Tibial nerve (tissue), 4 donors: ENCODE measurements around the gene OR2V1. TPM values are rescaled to one million over a fixed set of nuclear protein-coding genes. Genes with fewer than 3 reads are reported as not detected.

ENCODE experiments used
- DNase-seq, 2 donors: peaks; one replicate each; pipeline ENCODE4 v3.0.0-alpha.2; 2019; ENCODE audit warnings: low spot score in 2 of 2
- H3K27ac ChIP-seq, 4 donors: fragments of 200-600 bp; sonication (generic) in 3 of 4; one replicate each; pipeline ENCODE4 v1.5.1; 2017 to 2019; ENCODE audit warnings: mild to moderate bottlenecking in 1 of 4
- H3K27me3 ChIP-seq, 2 donors: fragments of 200-600 bp; sonication (generic) in 1 of 2; one replicate each; pipeline versions ENCODE4 v1.5.1 to v1.6.0; 2017 to 2019
- H3K36me3 ChIP-seq, 3 donors: fragments of 200-600 bp; sonication (generic); one replicate each; pipeline ENCODE4 v1.5.1; 2018 to 2019
- H3K4me1 ChIP-seq, 4 donors: fragments of 200-600 bp; sonication (generic) in 3 of 4; one replicate each; pipeline ENCODE4 v1.5.1; 2017 to 2019
- H3K4me3 ChIP-seq, 4 donors: fragments of 200-600 bp; sonication (generic) in 3 of 4; one replicate each; pipeline ENCODE4 v1.5.1; 2017 to 2019; ENCODE audit warnings: mild to moderate bottlenecking in 1 of 4, moderate library complexity in 1 of 4
- H3K9me3 ChIP-seq, 4 donors: fragments of 200-600 bp; sonication (generic) in 3 of 4; one replicate each; pipeline ENCODE4 v1.5.1; 2017 to 2019
- EP300 ChIP-seq, 2 donors: sonication (generic); formaldehyde crosslinking; IDR thresholded peaks; one replicate each; pipeline ENCODE4 v1.6.1; 2017; ENCODE audit warnings: antibody characterized with exemption in 2 of 2, mild to moderate bottlenecking in 1 of 2
- POLR2A ChIP-seq, 2 donors: fragments of 450-650 bp; IDR thresholded peaks; one replicate each; pipeline ENCODE4 v1.6.1; 2017; ENCODE audit warnings: antibody characterized with exemption in 2 of 2, mild to moderate bottlenecking in 2 of 2, moderate library complexity in 2 of 2
- WGBS, 2 donors: methylation state at CpG; one replicate each; pipeline ENCODE4 v1.1.5; 2018; 5-methylcytosine and 5-hydroxymethylcytosine counted together
- total RNA-seq, 4 donors: library from RNA; depleted of rRNA; stranded (reverse); fragments of >200 nt; gene quantifications; one replicate each; pipeline ENCODE4 v1.1.0, GENCODE V29; 2016
- TF ChIP-seq, protein P1 (sequence below), 5 experiments: fragments of 200-600 bp in 3 of 5; fragments of 450-650 bp in 2 of 5; sonication (generic) in 3 of 5; IDR thresholded peaks; one replicate each; pipeline ENCODE4 v1.5.1; 2016 to 2019; ENCODE audit warnings: antibody characterized with exemption in 5 of 5, mild to moderate bottlenecking in 3 of 5, moderate library complexity in 2 of 5

The OR2V1 gene
- total RNA-seq, 4 donors from 2014 or later: not detected

- H3K27ac ChIP-seq: no peak overlapping the region
- no peak for TF ChIP-seq EP300 (IDR thresholded peaks at IDR 0.05)
- TF ChIP-seq POLR2A (IDR thresholded peaks at IDR 0.05): no peak
- TF ChIP-seq, protein P1, sequence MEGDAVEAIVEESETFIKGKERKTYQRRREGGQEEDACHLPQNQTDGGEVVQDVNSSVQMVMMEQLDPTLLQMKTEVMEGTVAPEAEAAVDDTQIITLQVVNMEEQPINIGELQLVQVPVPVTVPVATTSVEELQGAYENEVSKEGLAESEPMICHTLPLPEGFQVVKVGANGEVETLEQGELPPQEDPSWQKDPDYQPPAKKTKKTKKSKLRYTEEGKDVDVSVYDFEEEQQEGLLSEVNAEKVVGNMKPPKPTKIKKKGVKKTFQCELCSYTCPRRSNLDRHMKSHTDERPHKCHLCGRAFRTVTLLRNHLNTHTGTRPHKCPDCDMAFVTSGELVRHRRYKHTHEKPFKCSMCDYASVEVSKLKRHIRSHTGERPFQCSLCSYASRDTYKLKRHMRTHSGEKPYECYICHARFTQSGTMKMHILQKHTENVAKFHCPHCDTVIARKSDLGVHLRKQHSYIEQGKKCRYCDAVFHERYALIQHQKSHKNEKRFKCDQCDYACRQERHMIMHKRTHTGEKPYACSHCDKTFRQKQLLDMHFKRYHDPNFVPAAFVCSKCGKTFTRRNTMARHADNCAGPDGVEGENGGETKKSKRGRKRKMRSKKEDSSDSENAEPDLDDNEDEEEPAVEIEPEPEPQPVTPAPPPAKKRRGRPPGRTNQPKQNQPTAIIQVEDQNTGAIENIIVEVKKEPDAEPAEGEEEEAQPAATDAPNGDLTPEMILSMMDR (IDR thresholded peaks at IDR 0.05): peak in 1 of 5 experiments; percentile 8
- DNase-seq: no peak
- no peak overlapping the region for H3K4me3 ChIP-seq
- H3K27me3 ChIP-seq: peaks cover 0 to 91% of the 10 kb centered on the region in 2 donors
- H3K9me3 ChIP-seq: no peaks in the 10 kb centered on the region
- H3K36me3 ChIP-seq: no peaks in the 10 kb centered on the region
- H3K4me1 ChIP-seq: peaks cover 0 to 21% (median 2%) of the 10 kb centered on the region in 4 donors
- 12 to 16% methylated on average over 11 of the region's 11 CpGs for WGBS, 2 donors
Measured at GRCh38 chr5:181167814-181168488, 37.0 kb upstream of the OR2V1 start.

GRCh38 chr5:181166812-181167733 is 36.1 kb upstream of the OR2V1 start:
- H3K36me3 ChIP-seq: no peaks in the 10 kb centered on the region
- H3K27me3 ChIP-seq: peaks cover 0 to 82% of the 10 kb centered on the region in 2 donors
- no peak overlapping the region for H3K27ac ChIP-seq
- no peak overlapping the region for H3K4me3 ChIP-seq
- WGBS, 2 donors: 64 to 65% methylated on average over 6 of the region's 6 CpGs
- TF ChIP-seq EP300 (IDR thresholded peaks at IDR 0.05) (no peak), POLR2A (IDR thresholded peaks at IDR 0.05) (no peak)
- TF ChIP-seq, protein P1 (IDR thresholded peaks at IDR 0.05): no peak
- no peak for DNase-seq
- peaks cover 0 to 16% (median 2%) of the 10 kb centered on the region in 4 donors for H3K4me1 ChIP-seq
- no peaks in the 10 kb centered on the region for H3K9me3 ChIP-seq

DNA sequence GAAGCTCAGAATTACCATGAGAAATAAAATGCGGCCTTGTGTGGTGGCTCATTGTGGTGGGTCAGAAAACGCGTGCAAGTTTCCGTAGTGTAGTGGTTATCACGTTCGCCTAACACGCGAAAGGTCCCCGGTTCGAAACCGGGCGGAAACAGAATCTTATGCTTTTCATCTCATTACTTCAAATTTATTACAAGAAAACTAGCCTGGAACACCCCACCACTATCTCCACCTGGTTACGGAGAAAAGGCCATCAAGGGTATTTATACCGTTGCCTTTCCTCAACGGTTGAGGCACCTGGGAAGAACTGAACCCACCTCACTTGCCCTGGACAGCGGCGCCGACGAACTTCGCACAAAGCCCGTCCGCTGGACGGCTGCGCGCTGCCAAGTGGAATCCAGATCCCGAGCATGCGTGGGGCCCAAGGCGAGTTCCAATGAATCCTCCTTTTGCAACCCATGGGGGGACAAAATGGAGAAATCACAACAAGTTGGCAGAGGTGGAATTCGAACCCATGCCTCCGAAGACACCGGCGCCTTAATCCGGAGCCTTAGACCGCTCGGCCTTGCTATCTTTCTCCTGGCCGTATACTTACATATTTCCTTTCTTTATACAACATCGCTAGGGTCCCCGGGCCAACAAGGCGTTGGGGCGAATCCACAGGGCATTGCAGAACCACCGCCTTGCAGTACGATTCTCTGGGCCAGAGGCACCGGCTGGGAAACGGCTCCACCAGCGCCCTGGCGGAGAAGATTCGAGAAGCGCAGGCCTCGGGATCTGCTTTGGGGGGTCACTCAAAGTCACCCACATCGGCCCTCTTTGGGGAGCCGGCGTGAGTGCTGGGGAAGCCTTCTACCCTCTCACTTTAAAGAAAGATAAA is 33.3 kb upstream of the OR2V1 start:
- Histone ChIP-seq H3K9me3 (no peaks in the 10 kb centered on the region), H3K4me3 (no peak overlapping the region), H3K27me3 (peaks cover 0 to 54% of the 10 kb centered on the region in 2 donors), H3K36me3 (no peaks in the 10 kb centered on the region), H3K27ac (no peak overlapping the region), H3K4me1 (peaks cover 0 to 21% (median 2%) of the 10 kb centered on the region in 4 donors)
- 16 to 18% methylated on average over 41 to 45 of the region's 52 CpGs for WGBS, 2 donors
- no peak for DNase-seq
- TF ChIP-seq EP300 (IDR thresholded peaks at IDR 0.05) (no peak), POLR2A (IDR thresholded peaks at IDR 0.05) (no peak)
- TF ChIP-seq, protein P1 (IDR thresholded peaks at IDR 0.05): no peak

GRCh38 chr5:181163487-181164075 is 32.6 kb upstream of the OR2V1 start:
- H3K27ac ChIP-seq: no peak overlapping the region
- H3K27me3 ChIP-seq: peaks cover 0 to 47% of the 10 kb centered on the region in 2 donors
- TF ChIP-seq, protein P1 (IDR thresholded peaks at IDR 0.05): no peak
- TF ChIP-seq POLR2A (IDR thresholded peaks at IDR 0.05) (no peak), EP300 (IDR thresholded peaks at IDR 0.05) (no peak)
- no peak for DNase-seq
- H3K4me1 ChIP-seq: peaks cover 0 to 24% (median 2%) of the 10 kb centered on the region in 4 donors
- H3K9me3 ChIP-seq: no peaks in the 10 kb centered on the region
- 24 to 31% methylated on average over 16 of the region's 16 CpGs for WGBS, 2 donors
- H3K4me3 ChIP-seq: no peak overlapping the region
- no peaks in the 10 kb centered on the region for H3K36me3 ChIP-seq
